Measurements from ENCODE around the gene CCDC150. TPM values are rescaled to one million over a fixed set of nuclear protein-coding genes. Genes with fewer than 3 reads are reported as not detected.
"Not testable (repeated sequence)": the region's sequence is repeated elsewhere in the genome, so short reads cannot be mapped to it uniquely, and the experiment has no call there.

CCDC150 gene
- total RNA-seq, 1 experiment from 2014 or later, result 34.0 TPM

- Histone ChIP-seq H3K4me1 (no peaks in the 10 kb centered on the region), H3K9me3 (peaks cover 5% of the 10 kb centered on the region; the same call in 1 of the 2 replicates), H3K27me3 (replicated peaks; ENCODE audit: control insufficient read depth, insufficient read depth, low read length) (no peaks in the 10 kb centered on the region), H3K36me3 (ENCODE audit: control insufficient read depth, insufficient read depth, low read length) (no peaks in the 10 kb centered on the region), H3K4me3 (ENCODE audit: low read depth, low read length) (no peak overlapping the region)
- DNase-seq, result no peak
- no peak overlapping the region for H3K27ac Mint-ChIP-seq (ENCODE audit: unreplicated experiment)
- intact Hi-C loops (cut with micrococcal nuclease; ENCODE audit: unreplicated experiment), result no loop called here
- no peak overlapping the region for H3K4me3 Mint-ChIP-seq (ENCODE audit: unreplicated experiment)
- no TSS peak for BruUV-seq (replicated peaks)
- peaks cover 9% of the 10 kb centered on the region for H3K36me3 Mint-ChIP-seq (ENCODE audit: insufficient read depth, unreplicated experiment)
- peaks cover 19% of the 10 kb centered on the region for H3K9me3 Mint-ChIP-seq (ENCODE audit: unreplicated experiment)
- TF ChIP-seq, protein P1, sequence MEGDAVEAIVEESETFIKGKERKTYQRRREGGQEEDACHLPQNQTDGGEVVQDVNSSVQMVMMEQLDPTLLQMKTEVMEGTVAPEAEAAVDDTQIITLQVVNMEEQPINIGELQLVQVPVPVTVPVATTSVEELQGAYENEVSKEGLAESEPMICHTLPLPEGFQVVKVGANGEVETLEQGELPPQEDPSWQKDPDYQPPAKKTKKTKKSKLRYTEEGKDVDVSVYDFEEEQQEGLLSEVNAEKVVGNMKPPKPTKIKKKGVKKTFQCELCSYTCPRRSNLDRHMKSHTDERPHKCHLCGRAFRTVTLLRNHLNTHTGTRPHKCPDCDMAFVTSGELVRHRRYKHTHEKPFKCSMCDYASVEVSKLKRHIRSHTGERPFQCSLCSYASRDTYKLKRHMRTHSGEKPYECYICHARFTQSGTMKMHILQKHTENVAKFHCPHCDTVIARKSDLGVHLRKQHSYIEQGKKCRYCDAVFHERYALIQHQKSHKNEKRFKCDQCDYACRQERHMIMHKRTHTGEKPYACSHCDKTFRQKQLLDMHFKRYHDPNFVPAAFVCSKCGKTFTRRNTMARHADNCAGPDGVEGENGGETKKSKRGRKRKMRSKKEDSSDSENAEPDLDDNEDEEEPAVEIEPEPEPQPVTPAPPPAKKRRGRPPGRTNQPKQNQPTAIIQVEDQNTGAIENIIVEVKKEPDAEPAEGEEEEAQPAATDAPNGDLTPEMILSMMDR (IDR thresholded peaks at IDR 0.05; ENCODE audit: insufficient read depth in 1 of 2, low read depth in 1 of 2, low read length in 1 of 2, severe bottlenecking in 1 of 2, unreplicated experiment in 1 of 2), result no peak
- ChIA-PET CTCF (no interaction called here), POLR2A (no interaction called here)
- no peaks in the 10 kb centered on the region for H3K27me3 Mint-ChIP-seq (ENCODE audit: insufficient read depth, unreplicated experiment)
- H3K4me1 Mint-ChIP-seq (ENCODE audit: low read depth, unreplicated experiment), result no peaks in the 10 kb centered on the region
Measured at GRCh38 chr2:196685792-196686191, 46.3 kb downstream of the CCDC150 start.

GRCh38 chr2:196686737-196687136 is 47.2 kb downstream of the CCDC150 start:
- peaks cover 19% of the 10 kb centered on the region for H3K9me3 Mint-ChIP-seq (ENCODE audit: unreplicated experiment)
- POLR2A ChIA-PET; H3K4me1 ChIP-seq; H3K4me3 ChIP-seq (ENCODE audit: low read depth, low read length); H3K27me3 ChIP-seq (replicated peaks; ENCODE audit: control insufficient read depth, insufficient read depth, low read length); DNase-seq; H3K4me3 Mint-ChIP-seq (ENCODE audit: unreplicated experiment); H3K4me1 Mint-ChIP-seq (ENCODE audit: low read depth, unreplicated experiment); H3K36me3 Mint-ChIP-seq (ENCODE audit: insufficient read depth, unreplicated experiment); BruUV-seq (replicated peaks); H3K36me3 ChIP-seq (ENCODE audit: control insufficient read depth, insufficient read depth, low read length); H3K9me3 ChIP-seq; intact Hi-C loops (cut with micrococcal nuclease; ENCODE audit: unreplicated experiment); CTCF ChIA-PET; H3K27me3 Mint-ChIP-seq (ENCODE audit: insufficient read depth, unreplicated experiment); H3K27ac Mint-ChIP-seq (ENCODE audit: unreplicated experiment): not testable (repeated sequence)

GRCh38 chr2:196696423-196697079 is 57.0 kb downstream of the CCDC150 start:
- no peak overlapping the region for H3K4me3 Mint-ChIP-seq (ENCODE audit: unreplicated experiment)
- CTCF ChIA-PET, result interaction anchor here (0.7 to 1.2 kb wide), 2 partner anchors 55 to 85 kb away, joined by 3 read pairs; no protein-coding TSS in a partner anchor

More at GRCh38 chr2:196696423-196697079, 57.0 kb downstream of the CCDC150 start:
- H3K27me3 Mint-ChIP-seq (ENCODE audit: insufficient read depth, unreplicated experiment), result no peaks in the 10 kb centered on the region
- Histone ChIP-seq H3K4me3 (ENCODE audit: low read depth, low read length) (no peak overlapping the region), H3K36me3 (ENCODE audit: control insufficient read depth, insufficient read depth, low read length) (no peaks in the 10 kb centered on the region), H3K27me3 (replicated peaks; ENCODE audit: control insufficient read depth, insufficient read depth, low read length) (no peaks in the 10 kb centered on the region), H3K4me1 (peaks cover 6% of the 10 kb centered on the region; the same call in 1 of the 2 replicates), H3K9me3 (no peaks in the 10 kb centered on the region)
- H3K36me3 Mint-ChIP-seq (ENCODE audit: insufficient read depth, unreplicated experiment), result no peaks in the 10 kb centered on the region
- BruUV-seq (replicated peaks), result no TSS peak
- H3K4me1 Mint-ChIP-seq (ENCODE audit: low read depth, unreplicated experiment), result peaks cover 8% of the 10 kb centered on the region
- intact Hi-C loops (cut with micrococcal nuclease; ENCODE audit: unreplicated experiment), result no loop called here
- TF ChIP-seq, protein P1 (IDR thresholded peaks at IDR 0.05; ENCODE audit: insufficient read depth in 1 of 2, low read depth in 1 of 2, low read length in 1 of 2, severe bottlenecking in 1 of 2, unreplicated experiment in 1 of 2), result no peak
- peak in 1 of 2 experiments; percentile 15 for DNase-seq
- POLR2A ChIA-PET, result no interaction called here
- H3K9me3 Mint-ChIP-seq (ENCODE audit: unreplicated experiment), result no peaks in the 10 kb centered on the region
- H3K27ac Mint-ChIP-seq (ENCODE audit: unreplicated experiment), result no peak overlapping the region

All from Caco-2 (cell line).